IPS-NIHi11 (cell line): ENCODE measurements around the gene VWDE.

Experiments
- DNase-seq: peaks from one replicate; pipeline ENCODE4 v3.0.0; 2012; ENCODE audit warnings: mixed read lengths, low spot score

Gene VWDE

GRCh38 chr7:12328888-12329770, 74.5 kb downstream of the VWDE start:
- DNase-seq: peak; percentile 8

GRCh38 chr7:12327922-12328321, 75.7 kb downstream of the VWDE start:
- DNase-seq: no peak

GRCh38 chr7:12325646-12326045, 78.0 kb downstream of the VWDE start:
- no peak for DNase-seq

- DNase-seq: no peak
Measured at GRCh38 chr7:12323415-12323814, 80.2 kb downstream of the VWDE start.

- no peak for DNase-seq
Measured at GRCh38 chr7:12322903-12323300, 80.8 kb downstream of the VWDE start.

GRCh38 chr7:12322284-12322902, 81.3 kb downstream of the VWDE start:
- DNase-seq: no peak

- DNase-seq: no peak
Measured at GRCh38 chr7:12320987-12321647, 82.5 kb downstream of the VWDE start.

- DNase-seq: no peak
Measured at GRCh38 chr7:12320241-12320986, 83.3 kb downstream of the VWDE start.

- no peak for DNase-seq
Measured at GRCh38 chr7:12317675-12318074, 86.0 kb downstream of the VWDE start.

GRCh38 chr7:12316925-12317324, 86.7 kb downstream of the VWDE start:
- DNase-seq: no peak

- no peak for DNase-seq
Measured at GRCh38 chr7:12315049-12315448, 88.6 kb downstream of the VWDE start.

GRCh38 chr7:12314199-12314598, 89.5 kb downstream of the VWDE start:
- DNase-seq: no peak

GRCh38 chr7:12305502-12305901, 98.2 kb downstream of the VWDE start:
- no peak for DNase-seq

GRCh38 chr7:12303495-12303894, 100.2 kb downstream of the VWDE start:
- no peak for DNase-seq

GRCh38 chr7:12303062-12303461, 100.6 kb downstream of the VWDE start:
- no peak for DNase-seq

- no peak for DNase-seq
Measured at GRCh38 chr7:12300415-12300814, 103.2 kb downstream of the VWDE start.

- no peak for DNase-seq
Measured at GRCh38 chr7:12299367-12299766, 104.3 kb downstream of the VWDE start.

- no peak for DNase-seq
Measured at GRCh38 chr7:12297283-12298108, 106.2 kb downstream of the VWDE start.

- DNase-seq: no peak
Measured at GRCh38 chr7:12296051-12296570, 107.6 kb downstream of the VWDE start.

GRCh38 chr7:12294701-12295100, 109.0 kb downstream of the VWDE start:
- no peak for DNase-seq

- no peak for DNase-seq
Measured at GRCh38 chr7:12291870-12292269, 111.8 kb downstream of the VWDE start.
